GM12878 (cell line): ENCODE data around the gene NLN. TPM values are rescaled to one million over a fixed set of nuclear protein-coding genes. Genes with fewer than 3 reads are reported as not detected.
A peak's percentile ranks its signal among the peaks of the same experiment; 100 is the strongest.

Experiments
- ATAC-seq: fragments of 200-7000 bp; cut with Tn5 transposase; 3 replicates; pipeline ENCODE4 v1.9.1; 2020; ENCODE audit warnings: mild to moderate bottlenecking, moderate library complexity
- BruUV-seq: library from RNA; stranded (reverse); fragments of 400-500 nt; replicated peaks from 2 replicates; lab custom pipeline; 2021; lab: Mats Ljungman, UMichigan
- CTCF ChIA-PET: fragments of 300-600 bp; sonication (Branson Sonifier 250); formaldehyde crosslinking; extraction: SDS; loops from one replicate; lab custom pipeline; 2021; ENCODE audit warnings: inconsistent platforms; lab: Yijun Ruan, JAX
- POLR2A ChIA-PET: fragments of 350-600 bp; formaldehyde crosslinking; extraction: SDS; loops from one replicate; lab custom pipeline; 2021; ENCODE audit warnings: inconsistent platforms; lab: Charles Lee
- RAD21 ChIA-PET: fragments of 300-600 bp; sonication (Branson Sonifier 250); formaldehyde crosslinking; loops from one replicate; lab custom pipeline; 2023; ENCODE audit warnings: antibody characterized with exemption; ENCODE audit not compliant: unreplicated experiment; lab: Charles Lee
- SMC1A ChIA-PET: fragments of 300-600 bp; sonication (Branson Sonifier 250); formaldehyde crosslinking; loops from one replicate; lab custom pipeline; 2023; ENCODE audit not compliant: unreplicated experiment, uncharacterized antibody; lab: Charles Lee
- DNase-seq: peaks from one replicate; pipeline ENCODE4 v3.0.0-alpha.2; 2011; ENCODE audit warnings: low read depth, low spot score
- FAIRE-seq: peaks from 3 replicates; lab custom pipeline; 2011; peaks lifted over from hg19 to GRCh38; lab: Jason Lieb, UNC
- H2AFZ ChIP-seq: 2 replicates; pipeline ENCODE4 v1.6.0; 2011; ENCODE audit warnings: low read depth, low read length, control low read depth; ENCODE audit not compliant: control insufficient read depth
- H3K27ac ChIP-seq: 2 replicates; pipeline ENCODE4 v1.5.1; 2011; ENCODE audit warnings: control low read depth; ENCODE audit not compliant: control insufficient read depth, insufficient read depth
- H3K27me3 ChIP-seq, 2 experiments: replicated peaks in 1 of 2; 2 replicates each; pipeline versions ENCODE4 v1.6.0 to v1.6.1; 2011; ENCODE audit warnings: low read length in 1 of 2; ENCODE audit not compliant: control insufficient read depth in 2 of 2, insufficient read depth in 2 of 2
- H3K36me3 ChIP-seq, 2 experiments: 2 replicates each; pipeline ENCODE4 v1.5.1; 2011; ENCODE audit warnings: low read length in 1 of 2; ENCODE audit not compliant: control insufficient read depth in 2 of 2, insufficient read depth in 2 of 2
- H3K4me1 ChIP-seq: 2 replicates; pipeline ENCODE4 v1.6.1; 2011; ENCODE audit warnings: mild to moderate bottlenecking, low read length, moderate library complexity, mixed read lengths; ENCODE audit not compliant: control insufficient read depth, insufficient read depth
- H3K4me2 ChIP-seq: 2 replicates; pipeline ENCODE4 v1.6.0; 2011; ENCODE audit warnings: control low read depth; ENCODE audit not compliant: control insufficient read depth, insufficient read depth
- H3K4me3 ChIP-seq: fragments of 200-600 bp; sonication (generic); 2 replicates; pipeline ENCODE4 v1.5.1; 2016
- H3K79me2 ChIP-seq: 2 replicates; pipeline ENCODE4 v1.6.0; 2011; ENCODE audit warnings: low read length; ENCODE audit not compliant: control insufficient read depth, insufficient read depth
- H3K9ac ChIP-seq: 2 replicates; pipeline ENCODE4 v1.8.0; 2011; ENCODE audit warnings: low read length, control low read depth, mixed read lengths; ENCODE audit not compliant: control insufficient read depth, insufficient read depth
- H3K9me3 ChIP-seq: replicated peaks from 3 replicates; pipeline ENCODE4 v1.5.1; 2011; ENCODE audit warnings: mild to moderate bottlenecking, low read length; ENCODE audit not compliant: control insufficient read depth, insufficient read depth
- H4K20me1 ChIP-seq: 2 replicates; pipeline ENCODE4 v1.6.0; 2011; ENCODE audit not compliant: control insufficient read depth, insufficient read depth
- ASH2L ChIP-seq: fragments of 300-600, 200-600 bp; sonication (generic); IDR thresholded peaks from 2 replicates; pipeline ENCODE4 v1.6.1; 2017; ENCODE audit warnings: low read depth, mild to moderate bottlenecking, borderline replicate concordance
- CBFB ChIP-seq: IDR thresholded peaks from 2 replicates; pipeline ENCODE4 v1.6.1; 2016; ENCODE audit warnings: antibody characterized with exemption, low read depth
- GABPA ChIP-seq: IDR thresholded peaks from 2 replicates; pipeline ENCODE4 v1.6.1; 2014; ENCODE audit warnings: antibody characterized with exemption, low read depth, mild to moderate bottlenecking, inconsistent platforms
- JUNB ChIP-seq: IDR thresholded peaks from 2 replicates; pipeline ENCODE4 v1.6.1; 2016; ENCODE audit warnings: antibody characterized with exemption, mild to moderate bottlenecking
- LARP7 ChIP-seq: fragments of 450-650 bp; IDR thresholded peaks from 2 replicates; pipeline ENCODE4 v1.6.1; 2017; ENCODE audit warnings: mild to moderate bottlenecking
- ZNF217 ChIP-seq: fragments of 450-650 bp; IDR thresholded peaks from 2 replicates; pipeline ENCODE4 v1.6.1; 2017; ENCODE audit warnings: antibody characterized with exemption, mild to moderate bottlenecking
- WGBS: methylation state at CpG from one replicate; pipeline ENCODE4 v1.1.6; 2016; ENCODE audit warnings: low lambda C conversion rate; ENCODE audit not compliant: insufficient replicate concordance, insufficient coverage; ENCODE audit errors: missing lambda C conversion rate; 5-methylcytosine and 5-hydroxymethylcytosine counted together
- in situ Hi-C: fragments of 300-500 bp; cut with MboI; formaldehyde crosslinking; loops from 9 replicates; pipeline ENCODE4 v1.14.3; 2018; ENCODE audit warnings: mixed read lengths
- intact Hi-C: fragments of 100-400 bp; cut with micrococcal nuclease; formaldehyde crosslinking; loops from one replicate; pipeline ENCODE4 v1.14.2; 2022; ENCODE audit not compliant: unreplicated experiment
- polyA plus RNA-seq, 11 experiments: library from polyadenylated mRNA; depleted of rRNA in 4 of 11; unstranded in 6 of 11; stranded (reverse) in 5 of 11; fragments of >200 nt; fragmentation: Nextera tagmentation in 4 of 11; fragmentation: Illumina TruSeq in 1 of 11; extraction: Ambion mirVana in 4 of 11; extraction: Trizol in 1 of 11; gene quantifications; 1 replicate in 1 of 11; 2 replicates in 10 of 11; pipeline versions ENCODE4 v1.2.1 to v1.2.3, GENCODE V29; 2011 to 2016; ENCODE audit warnings: inconsistent platforms in 2 of 11, missing spikeins in 2 of 11, low read depth in 1 of 11
- total RNA-seq, 4 experiments: library from RNA; depleted of rRNA in 3 of 4; stranded (reverse); fragments of >200 nt in 3 of 4; fragmentation: Illumina TruSeq in 1 of 4; extraction: Trizol in 1 of 4; gene quantifications; 2 replicates each; pipeline versions ENCODE4 v1.2.1 to v1.2.3, GENCODE V29; 2013 to 2021
- TF ChIP-seq, protein P1 (sequence below): fragments of 450-650 bp; IDR thresholded peaks from 2 replicates; pipeline ENCODE4 v1.6.1; 2016; ENCODE audit warnings: mild to moderate bottlenecking
- TF ChIP-seq, protein P2 (sequence below): fragments of 450-650 bp; IDR thresholded peaks from 2 replicates; pipeline ENCODE4 v1.6.1; 2016; ENCODE audit warnings: mild to moderate bottlenecking
- TF ChIP-seq, protein P3 (sequence below): IDR thresholded peaks from 2 replicates; pipeline ENCODE4 v1.6.1; 2011; ENCODE audit warnings: low read depth, mild to moderate bottlenecking, low read length, moderate library complexity, borderline replicate concordance; ENCODE audit errors: extremely low read depth
- TF ChIP-seq, protein P4 (sequence below): IDR thresholded peaks from 2 replicates; pipeline ENCODE4 v1.6.1; 2012; ENCODE audit warnings: improper control_type of control experiment, low read depth, low read length; ENCODE audit not compliant: insufficient replicate concordance
- TF ChIP-seq, protein P5 (sequence below): fragments of 150-350 bp; IDR thresholded peaks from 2 replicates; pipeline ENCODE4 v1.6.1; 2014; ENCODE audit warnings: mild to moderate bottlenecking, low read depth, low read length

NLN gene
- total and polyA plus RNA-seq, 10 of the 15 experiments (the other 5 are each of a cell fraction or from before 2014, with no cell fraction given), result 6.8 to 56.9 (median 33.3) TPM

DNA sequence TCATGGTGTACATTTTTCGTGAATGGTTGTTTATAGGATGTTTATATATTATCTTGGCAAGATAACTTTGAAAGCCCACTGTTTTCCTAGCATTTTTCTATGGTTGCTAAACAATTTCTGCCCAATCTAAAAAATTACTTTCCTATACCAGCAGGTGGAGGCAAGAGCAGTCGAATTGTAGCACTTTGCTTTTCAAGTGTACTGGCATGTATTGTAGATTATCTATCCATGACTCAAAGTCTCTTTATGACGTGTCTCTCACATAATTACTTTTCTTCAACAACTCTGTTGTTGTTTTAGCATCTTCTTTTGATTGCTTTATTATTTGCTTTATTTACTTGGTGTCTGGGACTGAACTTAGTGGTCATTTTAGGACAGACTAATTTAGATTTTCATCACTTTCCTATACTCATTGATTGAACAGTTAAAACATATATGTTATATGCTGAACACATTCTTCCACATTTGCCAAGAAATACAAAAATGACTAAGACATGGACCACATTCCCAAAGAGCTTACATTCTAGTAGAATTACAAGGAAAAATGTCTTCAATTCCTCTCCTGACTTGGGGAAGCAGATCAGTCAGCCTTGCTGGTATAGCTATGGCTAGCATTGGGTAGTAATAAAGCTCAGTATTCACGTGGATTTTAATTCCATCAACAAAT, 20.7 kb downstream of the NLN start (continued):
- TF ChIP-seq, protein P1, sequence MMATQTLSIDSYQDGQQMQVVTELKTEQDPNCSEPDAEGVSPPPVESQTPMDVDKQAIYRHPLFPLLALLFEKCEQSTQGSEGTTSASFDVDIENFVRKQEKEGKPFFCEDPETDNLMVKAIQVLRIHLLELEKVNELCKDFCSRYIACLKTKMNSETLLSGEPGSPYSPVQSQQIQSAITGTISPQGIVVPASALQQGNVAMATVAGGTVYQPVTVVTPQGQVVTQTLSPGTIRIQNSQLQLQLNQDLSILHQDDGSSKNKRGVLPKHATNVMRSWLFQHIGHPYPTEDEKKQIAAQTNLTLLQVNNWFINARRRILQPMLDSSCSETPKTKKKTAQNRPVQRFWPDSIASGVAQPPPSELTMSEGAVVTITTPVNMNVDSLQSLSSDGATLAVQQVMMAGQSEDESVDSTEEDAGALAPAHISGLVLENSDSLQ, result 0 out of 2 replicates have a peak, but pooled peaks have one; percentile 7
- TF ChIP-seq CBFB, result no peak
- TF ChIP-seq, protein P2, sequence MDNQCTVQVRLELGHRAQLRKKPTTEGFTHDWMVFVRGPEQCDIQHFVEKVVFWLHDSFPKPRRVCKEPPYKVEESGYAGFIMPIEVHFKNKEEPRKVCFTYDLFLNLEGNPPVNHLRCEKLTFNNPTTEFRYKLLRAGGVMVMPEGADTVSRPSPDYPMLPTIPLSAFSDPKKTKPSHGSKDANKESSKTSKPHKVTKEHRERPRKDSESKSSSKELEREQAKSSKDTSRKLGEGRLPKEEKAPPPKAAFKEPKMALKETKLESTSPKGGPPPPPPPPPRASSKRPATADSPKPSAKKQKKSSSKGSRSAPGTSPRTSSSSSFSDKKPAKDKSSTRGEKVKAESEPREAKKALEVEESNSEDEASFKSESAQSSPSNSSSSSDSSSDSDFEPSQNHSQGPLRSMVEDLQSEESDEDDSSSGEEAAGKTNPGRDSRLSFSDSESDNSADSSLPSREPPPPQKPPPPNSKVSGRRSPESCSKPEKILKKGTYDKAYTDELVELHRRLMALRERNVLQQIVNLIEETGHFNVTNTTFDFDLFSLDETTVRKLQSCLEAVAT, result no peak

DNA sequence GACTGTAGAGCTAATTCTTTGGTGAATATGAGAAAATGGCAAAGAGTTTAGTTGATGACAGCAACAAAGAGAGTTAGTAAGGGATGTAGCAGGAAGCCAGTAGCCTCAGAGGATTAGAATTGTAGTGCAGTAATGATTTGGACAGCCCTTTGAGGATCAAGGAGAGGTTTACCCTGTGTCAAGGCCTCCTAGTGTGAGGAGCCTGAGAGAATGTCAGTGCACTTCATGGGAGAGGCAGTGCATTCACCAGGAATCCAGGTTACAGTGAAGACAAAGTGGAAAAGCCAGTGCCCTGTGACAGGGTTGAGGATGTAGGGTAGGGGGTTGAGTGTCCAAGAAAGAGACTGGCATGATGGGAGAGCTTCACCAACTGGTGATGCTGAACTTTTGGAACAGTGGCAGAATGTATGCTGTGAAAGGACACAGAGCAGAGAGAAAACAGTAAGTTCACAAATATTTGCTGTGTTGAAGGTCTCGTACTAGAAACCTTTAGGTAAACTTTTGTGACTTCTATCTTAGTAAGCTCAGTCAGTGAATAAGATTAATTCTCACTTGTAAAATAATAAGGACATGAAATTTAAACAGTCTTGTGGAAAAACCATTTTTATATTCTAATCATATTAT, 27.3 kb downstream of the NLN start:
- ATAC-seq (no peak), DNase-seq (no peak), FAIRE-seq (no peak)
- CTCF ChIA-PET, result no interaction called here
- H3K4me2 ChIP-seq, result no peak overlapping the region
- peaks cover 0 to 1% of the 10 kb centered on the region in 2 experiments; a peak in 1 of 4 replicates for H3K36me3 ChIP-seq
- TF ChIP-seq, protein P3, sequence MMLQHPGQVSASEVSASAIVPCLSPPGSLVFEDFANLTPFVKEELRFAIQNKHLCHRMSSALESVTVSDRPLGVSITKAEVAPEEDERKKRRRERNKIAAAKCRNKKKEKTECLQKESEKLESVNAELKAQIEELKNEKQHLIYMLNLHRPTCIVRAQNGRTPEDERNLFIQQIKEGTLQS, result no peak
- TF ChIP-seq JUNB (no peak), GABPA (no peak), ZNF217 (no peak), ASH2L (no peak), LARP7 (no peak)
- TF ChIP-seq, protein P4, sequence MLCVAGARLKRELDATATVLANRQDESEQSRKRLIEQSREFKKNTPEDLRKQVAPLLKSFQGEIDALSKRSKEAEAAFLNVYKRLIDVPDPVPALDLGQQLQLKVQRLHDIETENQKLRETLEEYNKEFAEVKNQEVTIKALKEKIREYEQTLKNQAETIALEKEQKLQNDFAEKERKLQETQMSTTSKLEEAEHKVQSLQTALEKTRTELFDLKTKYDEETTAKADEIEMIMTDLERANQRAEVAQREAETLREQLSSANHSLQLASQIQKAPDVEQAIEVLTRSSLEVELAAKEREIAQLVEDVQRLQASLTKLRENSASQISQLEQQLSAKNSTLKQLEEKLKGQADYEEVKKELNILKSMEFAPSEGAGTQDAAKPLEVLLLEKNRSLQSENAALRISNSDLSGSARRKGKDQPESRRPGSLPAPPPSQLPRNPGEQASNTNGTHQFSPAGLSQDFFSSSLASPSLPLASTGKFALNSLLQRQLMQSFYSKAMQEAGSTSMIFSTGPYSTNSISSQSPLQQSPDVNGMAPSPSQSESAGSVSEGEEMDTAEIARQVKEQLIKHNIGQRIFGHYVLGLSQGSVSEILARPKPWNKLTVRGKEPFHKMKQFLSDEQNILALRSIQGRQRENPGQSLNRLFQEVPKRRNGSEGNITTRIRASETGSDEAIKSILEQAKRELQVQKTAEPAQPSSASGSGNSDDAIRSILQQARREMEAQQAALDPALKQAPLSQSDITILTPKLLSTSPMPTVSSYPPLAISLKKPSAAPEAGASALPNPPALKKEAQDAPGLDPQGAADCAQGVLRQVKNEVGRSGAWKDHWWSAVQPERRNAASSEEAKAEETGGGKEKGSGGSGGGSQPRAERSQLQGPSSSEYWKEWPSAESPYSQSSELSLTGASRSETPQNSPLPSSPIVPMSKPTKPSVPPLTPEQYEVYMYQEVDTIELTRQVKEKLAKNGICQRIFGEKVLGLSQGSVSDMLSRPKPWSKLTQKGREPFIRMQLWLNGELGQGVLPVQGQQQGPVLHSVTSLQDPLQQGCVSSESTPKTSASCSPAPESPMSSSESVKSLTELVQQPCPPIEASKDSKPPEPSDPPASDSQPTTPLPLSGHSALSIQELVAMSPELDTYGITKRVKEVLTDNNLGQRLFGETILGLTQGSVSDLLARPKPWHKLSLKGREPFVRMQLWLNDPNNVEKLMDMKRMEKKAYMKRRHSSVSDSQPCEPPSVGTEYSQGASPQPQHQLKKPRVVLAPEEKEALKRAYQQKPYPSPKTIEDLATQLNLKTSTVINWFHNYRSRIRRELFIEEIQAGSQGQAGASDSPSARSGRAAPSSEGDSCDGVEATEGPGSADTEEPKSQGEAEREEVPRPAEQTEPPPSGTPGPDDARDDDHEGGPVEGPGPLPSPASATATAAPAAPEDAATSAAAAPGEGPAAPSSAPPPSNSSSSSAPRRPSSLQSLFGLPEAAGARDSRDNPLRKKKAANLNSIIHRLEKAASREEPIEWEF, result no peak
- TF ChIP-seq, protein P5, sequence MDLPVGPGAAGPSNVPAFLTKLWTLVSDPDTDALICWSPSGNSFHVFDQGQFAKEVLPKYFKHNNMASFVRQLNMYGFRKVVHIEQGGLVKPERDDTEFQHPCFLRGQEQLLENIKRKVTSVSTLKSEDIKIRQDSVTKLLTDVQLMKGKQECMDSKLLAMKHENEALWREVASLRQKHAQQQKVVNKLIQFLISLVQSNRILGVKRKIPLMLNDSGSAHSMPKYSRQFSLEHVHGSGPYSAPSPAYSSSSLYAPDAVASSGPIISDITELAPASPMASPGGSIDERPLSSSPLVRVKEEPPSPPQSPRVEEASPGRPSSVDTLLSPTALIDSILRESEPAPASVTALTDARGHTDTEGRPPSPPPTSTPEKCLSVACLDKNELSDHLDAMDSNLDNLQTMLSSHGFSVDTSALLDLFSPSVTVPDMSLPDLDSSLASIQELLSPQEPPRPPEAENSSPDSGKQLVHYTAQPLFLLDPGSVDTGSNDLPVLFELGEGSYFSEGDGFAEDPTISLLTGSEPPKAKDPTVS, result no peak
- H3K4me1 ChIP-seq, result no peaks in the 10 kb centered on the region
- H3K9ac ChIP-seq, result no peak overlapping the region
- no TSS peak for BruUV-seq
- H3K9me3 ChIP-seq, result no peaks in the 10 kb centered on the region
- POLR2A ChIA-PET, result no interaction called here
- WGBS, result 100% methylated on average over 1 of the region's 1 CpG
- H3K27me3 ChIP-seq, result no peaks in the 10 kb centered on the region
- no peaks in the 10 kb centered on the region for H3K79me2 ChIP-seq
- H2AFZ ChIP-seq, result no peak overlapping the region
- SMC1A ChIA-PET, result interaction anchor here (1.1 to 2.7 kb wide), 3 partner anchors 8 to 29 kb away, joined by 3 to 9 read pairs (median 6); no protein-coding TSS in a partner anchor
- H3K4me3 ChIP-seq, result no peak overlapping the region
- H3K27ac ChIP-seq, result no peak overlapping the region
- RAD21 ChIA-PET, result no interaction called here
- in situ Hi-C loops (no loop called here), intact Hi-C loops (loop anchor here (10.0 kb wide), 1 partner anchor 265 kb away; no protein-coding TSS in a partner anchor)
- H4K20me1 ChIP-seq, result no peaks in the 10 kb centered on the region
